T47D (cell line): ENCODE results near the gene TARP.
"Not testable (repeated sequence)": the region's sequence is repeated elsewhere in the genome, so short reads cannot be mapped to it uniquely, and the experiment has no call there.

ENCODE experiments used
- DNase-seq, 2 experiments: peaks; one replicate each; pipeline versions ENCODE4 v3.0.0 to v3.0.0-alpha.2; 2011 to 2012; ENCODE audit warnings: low read depth in 1 of 2, low spot score in 1 of 2
- JUND ChIP-seq: IDR thresholded peaks from 2 replicates; pipeline ENCODE4 v1.6.1; 2012; ENCODE audit warnings: low read depth
- in situ Hi-C: cut with HindIII; loops from 2 replicates; pipeline ENCODE4 v1.10.0; 2016; ENCODE audit warnings: low sequenced_read_pairs, low pct_unique_long_range_greater_than_20kb

The TARP gene

GRCh38 chr7:38262545-38262944, 10.9 kb downstream of the TARP start:
- in situ Hi-C loops, result no loop called here
- no peak for TF ChIP-seq JUND
- no peak for DNase-seq

GRCh38 chr7:38262026-38262425, 11.4 kb downstream of the TARP start:
- DNase-seq, in situ Hi-C loops: not testable (repeated sequence)

GRCh38 chr7:38261601-38262000, 11.8 kb downstream of the TARP start:
- DNase-seq, in situ Hi-C loops: not testable (repeated sequence)

- DNase-seq, in situ Hi-C loops: not testable (repeated sequence)
Observed at GRCh38 chr7:38259157-38259556, 14.3 kb downstream of the TARP start.

GRCh38 chr7:38257350-38257677, 16.1 kb downstream of the TARP start:
- in situ Hi-C loops, result no loop called here
- TF ChIP-seq JUND, result no peak
- DNase-seq, result no peak

- DNase-seq, in situ Hi-C loops: not testable (repeated sequence)
Observed at GRCh38 chr7:38249849-38250248, 23.6 kb downstream of the TARP start.

GRCh38 chr7:38248069-38248567, 25.3 kb downstream of the TARP start:
- DNase-seq, result no peak
- in situ Hi-C loops, result no loop called here
- no peak for TF ChIP-seq JUND

- no peak for DNase-seq
- no peak for TF ChIP-seq JUND
- in situ Hi-C loops, result no loop called here
Observed at GRCh38 chr7:38245409-38245977, 27.9 kb downstream of the TARP start.

GRCh38 chr7:38244516-38244915, 28.9 kb downstream of the TARP start:
- TF ChIP-seq JUND, result no peak
- in situ Hi-C loops, result no loop called here
- DNase-seq, result no peak

- in situ Hi-C loops, DNase-seq: not testable (repeated sequence)
Observed at GRCh38 chr7:38243345-38243744, 30.1 kb downstream of the TARP start.

- no peak for TF ChIP-seq JUND
- in situ Hi-C loops, result no loop called here
- DNase-seq, result no peak
Observed at GRCh38 chr7:38242814-38243213, 30.6 kb downstream of the TARP start.

- in situ Hi-C loops, result no loop called here
- no peak for TF ChIP-seq JUND
- DNase-seq, result no peak
Observed at GRCh38 chr7:38241071-38241470, 32.4 kb downstream of the TARP start.

- in situ Hi-C loops, DNase-seq: not testable (repeated sequence)
Observed at GRCh38 chr7:38239129-38239528, 34.3 kb downstream of the TARP start.

GRCh38 chr7:38235606-38236005, 37.8 kb downstream of the TARP start:
- DNase-seq, result no peak
- in situ Hi-C loops, result no loop called here
- no peak for TF ChIP-seq JUND

GRCh38 chr7:38234759-38235158, 38.7 kb downstream of the TARP start:
- in situ Hi-C loops, result not testable (repeated sequence)

More at GRCh38 chr7:38234759-38235158, 38.7 kb downstream of the TARP start:
- DNase-seq, result not testable (repeated sequence)
